Activated B cell treated with CpG ODN at 0.5 μM for 24 hours (primary cell): ENCODE results near the gene NEK6. TPM values are rescaled to one million over a fixed set of nuclear protein-coding genes. Genes with fewer than 3 reads are reported as not detected.

Experiments used
- ATAC-seq: fragments of 200-7000 bp; cut with Tn5 transposase; one replicate; pipeline ENCODE4 v1.10.0; 2021; ENCODE audit warnings: low read depth, mild to moderate bottlenecking, moderate library complexity
- CTCF ChIA-PET: fragments of 350-600 bp; sonication (Branson Sonifier 250); formaldehyde crosslinking; loops from one replicate; lab custom pipeline; 2021; ENCODE audit warnings: antibody characterized with exemption; lab: Charles Lee
- POLR2A ChIA-PET: fragments of 350-600 bp; sonication (Branson Sonifier 250); formaldehyde crosslinking; loops from one replicate; lab custom pipeline; 2021; ENCODE audit warnings: antibody characterized with exemption; lab: Charles Lee
- DNase-seq: peaks from one replicate; pipeline ENCODE4 v3.0.0; 2022
- H3K27ac Mint-ChIP-seq: one replicate; pipeline ENCODE4 v1.8.0; 2020; ENCODE audit warnings: mixed read lengths
- H3K27me3 Mint-ChIP-seq: one replicate; pipeline ENCODE4 v1.8.0; 2021; ENCODE audit warnings: mixed read lengths
- H3K36me3 Mint-ChIP-seq: one replicate; pipeline ENCODE4 v1.8.0; 2021; ENCODE audit warnings: low read depth, mixed read lengths
- H3K4me1 Mint-ChIP-seq: one replicate; pipeline ENCODE4 v1.8.0; 2021; ENCODE audit warnings: mixed read lengths
- H3K4me3 Mint-ChIP-seq: one replicate; pipeline ENCODE4 v1.8.0; 2020; ENCODE audit warnings: mild to moderate bottlenecking, mixed read lengths
- H3K9me3 Mint-ChIP-seq: one replicate; pipeline ENCODE4 v1.8.0; 2020; ENCODE audit warnings: mixed read lengths
- intact Hi-C: fragments of 100-400 bp; cut with micrococcal nuclease; formaldehyde crosslinking; loops from one replicate; pipeline ENCODE4 v1.15.1; 2024
- total RNA-seq: library from RNA; stranded (reverse); gene quantifications from 2 replicates; pipeline ENCODE4 v1.2.3, GENCODE V29; 2022
- TF ChIP-seq, protein P1 (sequence below): fragments of 200-600 bp; IDR thresholded peaks from one replicate; pipeline ENCODE4 v1.8.0; 2022; ENCODE audit warnings: antibody characterized with exemption, mild to moderate bottlenecking

The NEK6 gene
- total RNA-seq, 1 donor from 2014 or later, result 110 TPM

DNA sequence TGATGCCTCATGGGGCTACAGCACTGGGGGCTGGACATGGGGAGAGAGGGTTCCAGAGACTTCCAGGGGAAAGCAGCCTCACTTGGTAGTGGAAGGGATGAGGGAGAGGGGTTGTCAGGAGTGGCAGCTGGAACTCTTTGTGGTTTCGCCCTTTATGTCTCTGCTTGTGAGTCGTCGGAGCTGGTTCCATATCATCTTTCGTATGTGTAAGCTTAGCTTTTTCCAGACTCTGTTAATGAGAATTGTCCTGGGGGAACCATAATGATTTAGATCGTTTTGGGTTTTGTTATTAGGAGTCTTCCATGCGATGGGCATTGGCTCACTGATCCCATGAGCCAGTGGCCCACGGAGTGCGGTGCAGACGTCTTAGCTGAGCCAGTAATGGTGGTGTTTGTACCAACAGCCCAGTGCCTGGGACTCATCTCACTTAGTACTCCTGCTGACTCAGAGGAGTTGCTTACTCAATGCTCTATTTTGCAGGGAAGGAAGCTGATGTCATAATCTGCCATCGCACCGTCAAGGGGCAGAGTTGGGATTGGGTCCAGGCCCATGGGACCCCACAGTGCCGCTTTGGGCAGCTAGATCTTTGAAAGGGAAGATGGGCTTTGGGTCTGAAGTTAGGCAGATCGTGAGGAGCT is 48.5 kb downstream of the NEK6 start:
- TF ChIP-seq, protein P1, sequence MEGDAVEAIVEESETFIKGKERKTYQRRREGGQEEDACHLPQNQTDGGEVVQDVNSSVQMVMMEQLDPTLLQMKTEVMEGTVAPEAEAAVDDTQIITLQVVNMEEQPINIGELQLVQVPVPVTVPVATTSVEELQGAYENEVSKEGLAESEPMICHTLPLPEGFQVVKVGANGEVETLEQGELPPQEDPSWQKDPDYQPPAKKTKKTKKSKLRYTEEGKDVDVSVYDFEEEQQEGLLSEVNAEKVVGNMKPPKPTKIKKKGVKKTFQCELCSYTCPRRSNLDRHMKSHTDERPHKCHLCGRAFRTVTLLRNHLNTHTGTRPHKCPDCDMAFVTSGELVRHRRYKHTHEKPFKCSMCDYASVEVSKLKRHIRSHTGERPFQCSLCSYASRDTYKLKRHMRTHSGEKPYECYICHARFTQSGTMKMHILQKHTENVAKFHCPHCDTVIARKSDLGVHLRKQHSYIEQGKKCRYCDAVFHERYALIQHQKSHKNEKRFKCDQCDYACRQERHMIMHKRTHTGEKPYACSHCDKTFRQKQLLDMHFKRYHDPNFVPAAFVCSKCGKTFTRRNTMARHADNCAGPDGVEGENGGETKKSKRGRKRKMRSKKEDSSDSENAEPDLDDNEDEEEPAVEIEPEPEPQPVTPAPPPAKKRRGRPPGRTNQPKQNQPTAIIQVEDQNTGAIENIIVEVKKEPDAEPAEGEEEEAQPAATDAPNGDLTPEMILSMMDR, result no peak
- H3K4me1 Mint-ChIP-seq, result peaks cover 2% of the 10 kb centered on the region
- no peak overlapping the region for H3K4me3 Mint-ChIP-seq
- ATAC-seq (no peak), DNase-seq (no peak)
- POLR2A ChIA-PET, result interaction anchor here (0.7 kb wide), 1 partner anchor 96 kb away, joined by 3 read pairs; no protein-coding TSS in a partner anchor
- H3K27me3 Mint-ChIP-seq, result no peaks in the 10 kb centered on the region
- no peak overlapping the region for H3K27ac Mint-ChIP-seq
- intact Hi-C loops, result no loop called here
- H3K36me3 Mint-ChIP-seq, result peaks cover 70% of the 10 kb centered on the region
- H3K9me3 Mint-ChIP-seq, result no peaks in the 10 kb centered on the region
- CTCF ChIA-PET, result no interaction called here

DNA sequence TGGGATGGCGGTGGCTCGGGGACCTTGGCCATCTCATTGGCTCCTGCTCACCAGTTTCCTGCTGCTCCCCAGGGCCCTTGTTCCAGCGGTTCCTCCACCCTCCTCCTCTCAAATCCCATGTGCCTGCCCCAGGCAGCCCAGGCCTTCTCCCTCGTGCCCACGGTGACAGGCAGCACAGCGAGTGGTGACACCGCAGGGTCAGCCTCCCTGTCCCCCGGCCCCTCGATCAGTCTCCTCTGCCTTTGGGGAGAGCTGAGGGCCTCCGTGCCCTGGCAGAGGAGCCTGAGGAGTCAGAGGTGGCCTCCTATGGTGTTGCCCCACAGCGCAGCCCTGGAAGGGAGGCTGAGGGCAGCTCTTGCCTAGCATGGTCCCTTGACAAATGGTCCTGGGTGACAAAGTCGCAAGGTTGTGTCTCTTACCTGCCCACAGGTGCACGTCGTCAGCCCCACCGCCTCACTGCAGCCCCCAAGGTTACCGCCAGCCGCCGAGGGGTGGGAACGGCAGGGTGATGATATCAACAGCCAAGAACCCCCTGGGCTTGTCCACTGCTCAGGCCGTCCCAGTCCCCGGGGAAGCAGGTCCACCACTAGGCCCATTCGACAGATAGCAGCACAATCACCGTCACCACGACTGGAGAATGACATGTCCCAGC is 49.8 kb downstream of the NEK6 start:
- DNase-seq (no peak), ATAC-seq (no peak)
- no peak overlapping the region for H3K27ac Mint-ChIP-seq
- H3K4me3 Mint-ChIP-seq, result no peak overlapping the region
- no peaks in the 10 kb centered on the region for H3K27me3 Mint-ChIP-seq
- no peaks in the 10 kb centered on the region for H3K9me3 Mint-ChIP-seq
- TF ChIP-seq, protein P1, result no peak
- ChIA-PET CTCF (no interaction called here), POLR2A (no interaction called here)
- H3K4me1 Mint-ChIP-seq, result peaks cover 2% of the 10 kb centered on the region
- intact Hi-C loops, result no loop called here
- H3K36me3 Mint-ChIP-seq, result peaks cover 67% of the 10 kb centered on the region

DNA sequence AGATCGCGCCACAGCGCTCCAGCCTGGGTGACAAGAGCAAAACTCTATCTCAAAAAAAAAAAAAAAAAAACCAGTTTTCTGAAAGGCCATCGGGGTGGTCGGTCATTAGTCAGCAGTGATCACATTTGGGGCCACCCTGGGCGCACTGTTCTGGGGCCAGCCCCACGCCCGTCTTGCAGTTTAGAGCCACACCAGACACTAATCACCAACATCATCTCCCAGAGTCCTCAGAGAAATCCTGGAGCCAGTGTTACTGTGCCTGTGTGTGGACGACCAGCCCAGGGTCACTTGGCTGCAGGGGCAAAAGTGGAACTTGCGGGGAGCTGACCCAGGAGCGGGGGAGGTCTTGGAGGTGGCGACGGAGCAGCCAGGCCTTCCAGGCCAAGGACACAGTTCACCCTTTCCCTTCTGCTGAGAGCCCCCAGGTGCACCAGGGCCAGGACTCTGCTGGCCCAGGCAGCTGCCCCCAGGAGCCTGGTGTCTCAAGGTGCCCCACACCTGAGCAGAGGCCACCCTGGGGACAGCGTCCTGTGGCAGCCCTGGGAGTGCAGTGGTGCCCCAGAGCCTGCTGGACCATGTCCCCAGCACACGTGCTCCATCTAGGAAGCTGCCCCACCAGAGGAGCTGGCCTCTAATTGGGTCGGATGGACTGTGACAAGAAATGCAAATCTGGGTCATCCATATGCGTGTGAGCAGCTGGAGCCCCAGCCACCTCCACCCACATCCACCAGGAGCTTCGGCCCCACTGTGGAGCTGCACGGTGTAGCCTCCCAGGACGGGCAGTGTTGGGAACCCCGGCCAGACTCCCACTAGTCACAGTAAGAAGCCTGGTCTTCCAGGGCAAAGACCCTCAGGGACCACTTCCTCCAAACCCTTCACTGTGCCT is 51.1 kb downstream of the NEK6 start:
- TF ChIP-seq, protein P1, result no peak
- Mint-ChIP-seq H3K36me3 (peaks cover 66% of the 10 kb centered on the region), H3K27me3 (no peaks in the 10 kb centered on the region), H3K9me3 (no peaks in the 10 kb centered on the region), H3K27ac (no peak overlapping the region), H3K4me3 (no peak overlapping the region), H3K4me1 (peaks cover 2% of the 10 kb centered on the region)
- POLR2A ChIA-PET, result no interaction called here
- no peak for DNase-seq
- intact Hi-C loops, result no loop called here
- CTCF ChIA-PET, result interaction anchor here (1.2 kb wide), 1 partner anchor 182 kb away, joined by 4 read pairs; no protein-coding TSS in a partner anchor
- no peak for ATAC-seq

DNA sequence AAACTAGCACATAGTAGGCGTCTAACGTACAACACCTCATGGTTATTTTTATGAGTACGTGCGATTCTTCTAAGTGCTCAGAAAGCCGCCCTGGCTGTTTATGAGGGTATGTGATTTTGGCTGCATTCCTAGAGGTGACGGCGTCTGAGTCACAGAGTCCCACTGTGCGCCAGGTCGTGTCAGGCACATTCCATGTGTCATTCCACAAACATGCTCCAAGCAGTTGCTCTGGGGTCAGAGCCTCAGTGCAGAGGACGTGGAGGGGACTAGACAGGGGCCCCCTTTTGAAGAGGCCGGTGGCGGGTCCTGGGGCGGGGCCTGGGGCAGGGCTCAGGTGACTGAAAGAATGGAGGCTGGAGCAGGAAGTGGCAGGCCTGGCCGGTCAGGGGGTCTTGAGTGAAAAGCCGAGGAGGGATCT is 51.9 kb downstream of the NEK6 start:
- no peaks in the 10 kb centered on the region for H3K9me3 Mint-ChIP-seq
- POLR2A ChIA-PET, result no interaction called here
- ATAC-seq (no peak), DNase-seq (no peak)
- no peak overlapping the region for H3K4me3 Mint-ChIP-seq
- H3K27me3 Mint-ChIP-seq, result no peaks in the 10 kb centered on the region
- peaks cover 67% of the 10 kb centered on the region for H3K36me3 Mint-ChIP-seq
- peaks cover 8% of the 10 kb centered on the region for H3K4me1 Mint-ChIP-seq
- TF ChIP-seq, protein P1, result no peak
- H3K27ac Mint-ChIP-seq, result no peak overlapping the region
- CTCF ChIA-PET, result interaction anchor here (1.2 kb wide), 1 partner anchor 183 kb away, joined by 4 read pairs; no protein-coding TSS in a partner anchor
- intact Hi-C loops, result no loop called here

DNA sequence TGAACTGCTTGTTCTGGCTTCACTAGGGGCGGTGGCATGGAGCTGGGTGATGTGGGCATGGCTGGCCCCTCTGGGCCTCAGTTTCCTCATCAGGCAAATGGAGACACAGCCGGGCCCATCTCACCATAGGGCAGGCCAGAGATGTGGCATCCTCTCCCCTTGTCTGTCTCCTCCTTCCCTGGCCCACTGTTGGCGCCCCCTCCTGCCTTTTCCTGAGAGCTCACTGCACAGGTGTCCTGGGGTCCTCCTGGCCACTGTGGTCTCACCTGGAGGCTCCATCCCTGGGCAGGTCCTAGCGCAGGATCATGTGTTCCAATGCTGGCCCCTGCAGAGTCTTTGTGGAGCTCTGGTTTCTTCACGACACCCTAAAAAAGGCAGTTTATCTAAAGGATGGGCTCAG is 53.5 kb downstream of the NEK6 start:
- H3K4me3 Mint-ChIP-seq, result no peak overlapping the region
- ChIA-PET CTCF (interaction anchor here (0.9 to 3.4 kb wide), 2 partner anchors 45 to 185 kb away, joined by 3 to 14 read pairs; no protein-coding TSS in a partner anchor), POLR2A (no interaction called here)
- H3K36me3 Mint-ChIP-seq, result peaks cover 68% of the 10 kb centered on the region
- DNase-seq (no peak), ATAC-seq (no peak)
- TF ChIP-seq, protein P1, result no peak
- peaks cover 8% of the 10 kb centered on the region for H3K4me1 Mint-ChIP-seq
- H3K9me3 Mint-ChIP-seq, result no peaks in the 10 kb centered on the region
- H3K27me3 Mint-ChIP-seq, result no peaks in the 10 kb centered on the region
- peak overlapping the region; percentile 36 for H3K27ac Mint-ChIP-seq
- intact Hi-C loops, result no loop called here
